Endothelial cell of umbilical vein (primary cell): ENCODE data around the gene DHX16. TPM values are rescaled to one million over a fixed set of nuclear protein-coding genes. Genes with fewer than 3 reads are reported as not detected.

Experiments
- BruUV-seq: library from RNA; stranded (reverse); fragments of 400-500 nt; replicated peaks from 2 replicates; lab custom pipeline; 2021; lab: Mats Ljungman, UMichigan
- CTCF ChIA-PET: fragments of 300-600, 350-600 bp; sonication (Branson Sonifier 250); formaldehyde crosslinking; loops from one replicate; lab custom pipeline; 2021; ENCODE audit warnings: antibody characterized with exemption, inconsistent platforms; lab: Charles Lee
- POLR2A ChIA-PET: fragments of 300-600, 350-600 bp; sonication (Branson Sonifier 250); formaldehyde crosslinking; loops from one replicate; lab custom pipeline; 2021; ENCODE audit warnings: antibody characterized with exemption, inconsistent platforms; lab: Charles Lee
- DNase-seq: peaks from one replicate; pipeline ENCODE4 v3.0.0-alpha.2; 2011; ENCODE audit warnings: low read depth, low spot score
- FAIRE-seq: peaks from 2 replicates; lab custom pipeline; 2011; peaks lifted over from hg19 to GRCh38; lab: Jason Lieb, UNC
- H2AFZ ChIP-seq: 2 replicates; pipeline ENCODE4 v1.6.0; 2012; ENCODE audit warnings: low read depth, low read length, control low read depth, inconsistent platforms
- H3K27ac ChIP-seq: 2 replicates; pipeline ENCODE4 v1.5.1; 2011; ENCODE audit warnings: low read depth, mild to moderate bottlenecking, control low read depth, low read length, moderate library complexity; ENCODE audit not compliant: insufficient read depth
- H3K27me3 ChIP-seq, 2 experiments: 2 replicates each; pipeline versions ENCODE4 v1.6.0 to v1.6.1; 2011; ENCODE audit warnings: low read length in 2 of 2, mixed read lengths in 1 of 2; ENCODE audit not compliant: control insufficient read depth in 2 of 2, insufficient read depth in 2 of 2
- H3K36me3 ChIP-seq, 2 experiments: 2 replicates in 1 of 2; 3 replicates in 1 of 2; pipeline ENCODE4 v1.5.1; 2011; ENCODE audit warnings: low read length in 2 of 2, mild to moderate bottlenecking in 1 of 2, moderate library complexity in 1 of 2; ENCODE audit not compliant: control insufficient read depth in 2 of 2, insufficient read depth in 2 of 2; ENCODE audit errors: extremely low read depth in 1 of 2
- H3K4me1 ChIP-seq: 3 replicates; pipeline ENCODE4 v1.5.1; 2011; ENCODE audit warnings: mild to moderate bottlenecking, low read length; ENCODE audit not compliant: control insufficient read depth, insufficient read depth; ENCODE audit errors: extremely low read depth
- H3K4me2 ChIP-seq: 2 replicates; pipeline ENCODE4 v1.6.1; 2011; ENCODE audit warnings: low read length, control low read depth, mixed read lengths; ENCODE audit not compliant: insufficient read depth
- H3K4me3 ChIP-seq, 3 experiments: fragments of 200-600 bp in 1 of 3; sonication (generic), shearing (Covaris generic) in 1 of 3; replicated peaks in 1 of 3; 2 replicates each; pipeline ENCODE4 v1.5.1; 2011 to 2016; ENCODE audit warnings: control low read depth in 3 of 3, low read length in 3 of 3, mild to moderate bottlenecking in 2 of 3, inconsistent platforms in 1 of 3, low read depth in 1 of 3, moderate library complexity in 1 of 3; ENCODE audit not compliant: insufficient read depth in 1 of 3
- H3K79me2 ChIP-seq: 2 replicates; pipeline ENCODE4 v1.6.0; 2012; ENCODE audit warnings: low read length, inconsistent platforms; ENCODE audit not compliant: control insufficient read depth, insufficient read depth
- H3K9ac ChIP-seq: replicated peaks from 2 replicates; pipeline ENCODE3; 2011; ENCODE audit warnings: low read length, control low read depth; ENCODE audit not compliant: insufficient read depth; ENCODE audit errors: extremely low read depth
- H3K9me1 ChIP-seq: replicated peaks from 3 replicates; pipeline ENCODE4 v1.6.0; 2011; ENCODE audit warnings: mild to moderate bottlenecking, low read length; ENCODE audit not compliant: control insufficient read depth, insufficient read depth; ENCODE audit errors: extremely low read depth
- H3K9me3 ChIP-seq: replicated peaks from 2 replicates; pipeline ENCODE4 v1.5.1; 2012; ENCODE audit warnings: low read length, inconsistent platforms; ENCODE audit not compliant: control insufficient read depth, insufficient read depth
- H4K20me1 ChIP-seq: replicated peaks from 2 replicates; pipeline ENCODE3; 2011; ENCODE audit warnings: mild to moderate bottlenecking, low read length; ENCODE audit not compliant: control insufficient read depth, insufficient read depth; ENCODE audit errors: extremely low read depth
- EZH2 ChIP-seq: IDR thresholded peaks from 2 replicates; pipeline ENCODE4 v1.6.1; 2012; ENCODE audit warnings: borderline replicate concordance, low read depth, mild to moderate bottlenecking, moderate library complexity, low read length, inconsistent platforms; ENCODE audit not compliant: severe bottlenecking
- FOS ChIP-seq: IDR thresholded peaks from 2 replicates; pipeline ENCODE4 v1.6.1; 2011; ENCODE audit warnings: mild to moderate bottlenecking, low read length, moderate library complexity, borderline replicate concordance; ENCODE audit not compliant: insufficient read depth
- GATA2 ChIP-seq: IDR thresholded peaks from 2 replicates; pipeline ENCODE4 v1.7.0; 2011; ENCODE audit warnings: low read depth, mild to moderate bottlenecking, moderate library complexity, mixed read lengths, low read length; ENCODE audit not compliant: insufficient read length, insufficient read depth
- JUN ChIP-seq: IDR thresholded peaks from 2 replicates; pipeline ENCODE4 v1.6.1; 2011; ENCODE audit warnings: borderline replicate concordance, low read depth; ENCODE audit not compliant: insufficient read length, insufficient read depth
- MYC ChIP-seq: IDR thresholded peaks from one replicate; pipeline ENCODE4 v1.6.1; 2011; ENCODE audit warnings: mild to moderate bottlenecking, low read depth, low read length
- POLR2A ChIP-seq: IDR thresholded peaks from 2 replicates; pipeline ENCODE4 v1.6.1; 2012; ENCODE audit warnings: low read depth, mild to moderate bottlenecking, control low read depth, low read length
- POLR2AphosphoS5 ChIP-seq: IDR thresholded peaks from 2 replicates; pipeline ENCODE4 v1.6.1; 2012; ENCODE audit warnings: low read depth, mild to moderate bottlenecking, control low read depth, low read length, moderate library complexity; ENCODE audit not compliant: insufficient read depth
- dilution Hi-C: fragments of 300-500 bp; cut with MboI; formaldehyde crosslinking; loops from one replicate; pipeline ENCODE4 v1.15.0; 2019; ENCODE audit warnings: low sequenced_read_pairs; ENCODE audit not compliant: extremely low pct_ligation_motif_present
- intact Hi-C: fragments of 100-400 bp; cut with micrococcal nuclease; formaldehyde crosslinking; loops from one replicate; pipeline ENCODE4 v1.10.0; 2022
- polyA plus RNA-seq, 4 experiments: library from polyadenylated mRNA; depleted of rRNA in 3 of 4; stranded (reverse) in 3 of 4; unstranded in 1 of 4; fragments of >200 nt; gene quantifications; 2 replicates each; pipeline versions ENCODE4 v1.2.1 to v1.2.3, GENCODE V29; 2011 to 2012; ENCODE audit warnings: missing spikeins in 1 of 4
- total RNA-seq: library from RNA; stranded (reverse); gene quantifications from 2 replicates; pipeline ENCODE4 v1.2.3, GENCODE V29; 2021
- TF ChIP-seq, protein P1 (sequence below), 2 donors: IDR thresholded peaks; 1 replicate in 1 of 2; 2 replicates in 1 of 2; pipeline ENCODE4 v1.5.1; 2011; ENCODE audit warnings: low read length in 2 of 2, mild to moderate bottlenecking in 2 of 2, moderate library complexity in 2 of 2, control low read depth in 1 of 2, inconsistent platforms in 1 of 2, low read depth in 1 of 2; ENCODE audit not compliant: insufficient read depth in 1 of 2; ENCODE audit errors: extremely low read depth in 1 of 2
- TF ChIP-seq, protein P2 (sequence below): IDR thresholded peaks from 2 replicates; pipeline ENCODE4 v1.6.1; 2011; ENCODE audit not compliant: insufficient read depth, insufficient read length

Gene DHX16
- total and polyA plus RNA-seq, 2 donors (not counting 3 experiments of a cell fraction or from before 2014, with no cell fraction given), result 38.2 to 66.5 TPM

DNA sequence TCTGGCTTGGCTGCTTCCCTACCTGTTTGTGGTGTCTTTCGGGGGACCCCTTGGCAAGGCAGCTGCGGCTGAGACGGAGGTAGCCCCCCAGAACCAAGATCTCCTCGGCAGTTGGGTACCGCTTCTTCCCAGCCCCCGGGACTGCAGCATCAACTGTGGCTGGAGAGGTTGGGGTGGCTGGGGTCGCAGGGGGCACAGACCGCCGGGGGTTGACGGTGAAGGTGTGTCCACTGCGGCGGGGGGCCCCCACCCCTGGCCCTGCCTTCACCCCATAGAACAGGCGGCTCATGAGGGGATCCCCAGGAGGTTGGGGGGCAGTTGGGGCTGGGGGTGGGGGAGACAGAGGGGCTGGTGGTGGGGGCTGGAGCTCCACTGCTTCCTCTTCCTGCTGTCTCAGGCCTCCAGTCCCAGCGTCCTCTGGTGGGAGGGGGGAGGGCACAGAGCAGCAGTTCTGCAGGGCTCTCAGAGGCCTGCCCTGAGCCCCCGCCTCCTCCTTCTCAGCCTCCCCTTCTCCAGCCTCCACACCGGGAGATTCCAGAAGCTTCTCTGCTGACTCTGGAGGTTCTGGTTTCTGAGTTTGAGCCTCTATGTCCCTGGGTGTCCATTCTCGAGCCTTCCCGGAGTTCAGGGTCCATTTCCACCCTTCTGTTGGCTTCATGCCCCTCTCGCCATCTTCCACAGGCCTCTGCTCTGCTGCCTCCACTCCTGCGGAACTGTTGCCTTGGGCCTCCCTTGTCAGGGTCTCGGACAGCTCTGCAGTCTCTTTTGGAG is 11.8 kb upstream of the DHX16 start:
- peak overlapping the region; percentile 91 for H3K9ac ChIP-seq
- H3K27ac ChIP-seq, result peak overlapping the region; percentile 68
- H3K4me3 ChIP-seq, result peak overlapping the region; percentile 81 to 93 (median 92)
- peak; percentile 35 for DNase-seq
- H3K36me3 ChIP-seq, result no peaks in the 10 kb centered on the region
- POLR2A ChIA-PET, result interaction anchor here (0.7 to 1.8 kb wide), 2 partner anchors 33 to 37 kb away, joined by 3 to 6 read pairs; partner anchors contain the start of gene MDC1
- peaks cover 89% of the 10 kb centered on the region for H3K79me2 ChIP-seq
- no peaks in the 10 kb centered on the region for H4K20me1 ChIP-seq
- peak; percentile 85 for FAIRE-seq
- dilution Hi-C loops (no loop called here), intact Hi-C loops (no loop called here)
- H3K9me3 ChIP-seq, result no peaks in the 10 kb centered on the region
- no TSS peak for BruUV-seq
- H3K9me1 ChIP-seq, result no peaks in the 10 kb centered on the region
- CTCF ChIA-PET, result interaction anchor here (1.0 to 5.2 kb wide), 8 partner anchors 11 to 46 kb away, joined by 3 to 25 read pairs (median 4); partner anchors contain the start of gene DHX16
- peaks cover 41% of the 10 kb centered on the region for H3K4me1 ChIP-seq
- peak overlapping the region; percentile 80 for H3K4me2 ChIP-seq
- no peaks in the 10 kb centered on the region for H3K27me3 ChIP-seq
- H2AFZ ChIP-seq, result no peak overlapping the region
- peak; percentile 60 for TF ChIP-seq POLR2A
- no peak for TF ChIP-seq MYC
- TF ChIP-seq POLR2AphosphoS5, result peak; percentile 46
- TF ChIP-seq FOS, result no peak

DNA sequence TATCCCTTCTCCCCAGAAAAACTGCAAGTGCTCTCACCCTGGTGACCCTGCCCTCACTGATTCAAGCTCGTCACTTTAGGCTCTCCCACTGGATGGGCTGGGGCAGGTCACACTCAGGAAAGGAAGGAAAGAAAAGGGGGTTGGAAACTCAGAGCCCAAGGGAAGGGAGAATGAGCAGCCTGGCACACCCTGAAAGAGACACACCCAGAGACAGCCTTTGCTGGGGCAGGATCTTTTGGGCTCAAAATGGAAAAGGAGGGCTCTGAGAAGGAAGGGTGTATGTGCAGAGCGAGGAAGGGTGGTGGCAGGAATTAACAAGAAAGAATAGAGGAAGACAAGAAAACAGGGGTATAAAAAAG is 11.2 kb upstream of the DHX16 start:
- ChIA-PET CTCF (interaction anchor here (1.1 to 5.9 kb wide), 5 partner anchors 10 to 47 kb away, joined by 4 to 296 read pairs (median 12); partner anchors contain the start of genes DHX16 and TUBB), POLR2A (interaction anchor here (0.7 to 3.5 kb wide), 2 partner anchors 34 to 37 kb away, joined by 3 to 18 read pairs; partner anchors contain the start of gene MDC1)
- intact Hi-C loops, result loop anchor here (2.0 kb wide), 1 partner anchor 403 kb away; no protein-coding TSS in a partner anchor
- Histone ChIP-seq H3K9me1 (no peaks in the 10 kb centered on the region), H3K79me2 (peaks cover 90% of the 10 kb centered on the region), H3K9ac (peak overlapping the region; percentile 91), H3K4me3 (peak overlapping the region; percentile 81 to 93 (median 87)), H3K9me3 (no peaks in the 10 kb centered on the region), H3K27me3 (no peaks in the 10 kb centered on the region), H3K27ac (peak overlapping the region; percentile 47), H4K20me1 (no peaks in the 10 kb centered on the region), H3K4me1 (peaks cover 44% of the 10 kb centered on the region), H3K4me2 (peak overlapping the region; percentile 69), H2AFZ (no peak overlapping the region), H3K36me3 (no peaks in the 10 kb centered on the region)
- no TSS peak for BruUV-seq
- no peak for TF ChIP-seq GATA2
- TF ChIP-seq POLR2AphosphoS5, result no peak
- TF ChIP-seq, protein P1, sequence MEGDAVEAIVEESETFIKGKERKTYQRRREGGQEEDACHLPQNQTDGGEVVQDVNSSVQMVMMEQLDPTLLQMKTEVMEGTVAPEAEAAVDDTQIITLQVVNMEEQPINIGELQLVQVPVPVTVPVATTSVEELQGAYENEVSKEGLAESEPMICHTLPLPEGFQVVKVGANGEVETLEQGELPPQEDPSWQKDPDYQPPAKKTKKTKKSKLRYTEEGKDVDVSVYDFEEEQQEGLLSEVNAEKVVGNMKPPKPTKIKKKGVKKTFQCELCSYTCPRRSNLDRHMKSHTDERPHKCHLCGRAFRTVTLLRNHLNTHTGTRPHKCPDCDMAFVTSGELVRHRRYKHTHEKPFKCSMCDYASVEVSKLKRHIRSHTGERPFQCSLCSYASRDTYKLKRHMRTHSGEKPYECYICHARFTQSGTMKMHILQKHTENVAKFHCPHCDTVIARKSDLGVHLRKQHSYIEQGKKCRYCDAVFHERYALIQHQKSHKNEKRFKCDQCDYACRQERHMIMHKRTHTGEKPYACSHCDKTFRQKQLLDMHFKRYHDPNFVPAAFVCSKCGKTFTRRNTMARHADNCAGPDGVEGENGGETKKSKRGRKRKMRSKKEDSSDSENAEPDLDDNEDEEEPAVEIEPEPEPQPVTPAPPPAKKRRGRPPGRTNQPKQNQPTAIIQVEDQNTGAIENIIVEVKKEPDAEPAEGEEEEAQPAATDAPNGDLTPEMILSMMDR (IDR thresholded peaks at IDR 0.05; ENCODE audit: extremely low read depth in 1 of 2, insufficient read depth in 1 of 2, low read depth in 1 of 2, low read length in 2 of 2), result no peak
- TF ChIP-seq EZH2, result no peak
- TF ChIP-seq FOS, result no peak
- TF ChIP-seq, protein P2, sequence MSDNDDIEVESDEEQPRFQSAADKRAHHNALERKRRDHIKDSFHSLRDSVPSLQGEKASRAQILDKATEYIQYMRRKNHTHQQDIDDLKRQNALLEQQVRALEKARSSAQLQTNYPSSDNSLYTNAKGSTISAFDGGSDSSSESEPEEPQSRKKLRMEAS, result no peak
- no peak for TF ChIP-seq JUN
- dilution Hi-C loops, result no loop called here
- FAIRE-seq (peak; percentile 44), DNase-seq (peak; percentile 20)
